KMS-11 (cell line): ENCODE data around the gene CIAO1.

Experiments used
- H2AFZ ChIP-seq: fragments of 200-600 bp; sonication (generic); 2 replicates; pipeline ENCODE4 v1.6.1; 2016; ENCODE audit warnings: antibody characterized with exemption, mixed run types, low read depth
- H3K27ac ChIP-seq: fragments of 200-600 bp; sonication (generic); 2 replicates; pipeline ENCODE4 v1.6.1; 2016; ENCODE audit warnings: mild to moderate bottlenecking, mixed run types
- H3K27me3 ChIP-seq: fragments of 200-600 bp; sonication (generic); 2 replicates; pipeline ENCODE4 v1.6.1; 2017; ENCODE audit warnings: mild to moderate bottlenecking, low read depth, mixed run types, moderate library complexity; ENCODE audit not compliant: insufficient read depth
- H3K36me3 ChIP-seq: fragments of 200-600 bp; sonication (generic); 2 replicates; pipeline ENCODE4 v1.6.1; 2017; ENCODE audit warnings: mild to moderate bottlenecking, mixed run types; ENCODE audit not compliant: insufficient read depth
- H3K4me1 ChIP-seq: fragments of 200-600 bp; sonication (generic); 2 replicates; pipeline ENCODE4 v1.6.1; 2016; ENCODE audit warnings: mild to moderate bottlenecking, low read depth, mixed run types; ENCODE audit not compliant: poor library complexity, severe bottlenecking
- H3K4me2 ChIP-seq: fragments of 200-600 bp; sonication (generic); 2 replicates; pipeline ENCODE4 v1.7.0; 2016; ENCODE audit warnings: mild to moderate bottlenecking, mixed run types
- H3K4me3 ChIP-seq: fragments of 200-600 bp; sonication (generic); IDR thresholded peaks from 2 replicates; pipeline ENCODE4 v1.6.1; 2017; ENCODE audit warnings: low read depth, low read length, mixed read lengths; ENCODE audit not compliant: insufficient read depth
- H3K79me2 ChIP-seq: fragments of 200-600 bp; sonication (generic); 2 replicates; pipeline ENCODE4 v1.6.1; 2016; ENCODE audit warnings: low read depth, mixed run types; ENCODE audit not compliant: insufficient read depth
- H3K9ac ChIP-seq: fragments of 200-600 bp; sonication (generic); 2 replicates; pipeline ENCODE4 v1.6.1; 2016; ENCODE audit warnings: mild to moderate bottlenecking, mixed run types
- H4K20me1 ChIP-seq: fragments of 200-600 bp; sonication (generic); 2 replicates; pipeline ENCODE4 v1.6.1; 2016; ENCODE audit warnings: mild to moderate bottlenecking, mixed run types; ENCODE audit not compliant: insufficient read depth
- TF ChIP-seq, protein P1 (sequence below): fragments of 200-600 bp; sonication (generic); conservative IDR thresholded peaks from 2 replicates; pipeline ENCODE4 v1.6.1; 2017; ENCODE audit warnings: low read depth, mild to moderate bottlenecking, antibody characterized with exemption, low read length, moderate library complexity, mixed read lengths

The CIAO1 gene

DNA sequence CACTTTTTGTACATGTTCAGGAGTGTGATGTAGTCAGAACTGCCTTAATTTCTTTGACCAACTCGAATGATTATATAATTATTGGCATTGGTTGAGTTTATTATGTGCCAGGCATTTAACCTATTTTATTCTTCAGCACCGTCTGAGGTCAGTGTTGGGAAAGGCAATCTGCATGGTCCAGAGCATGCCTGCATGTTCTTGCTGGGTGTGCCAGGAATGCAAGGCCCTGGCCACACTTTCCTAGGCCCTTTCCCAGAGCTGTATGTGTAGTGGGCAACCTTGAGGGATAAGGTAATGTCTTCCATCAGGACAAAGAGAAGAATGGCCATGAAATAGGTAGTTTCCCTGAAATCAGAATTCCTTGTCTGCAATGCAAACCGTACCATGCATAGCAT, 49.0 kb downstream of the CIAO1 start:
- Histone ChIP-seq H3K27me3 (no peaks in the 10 kb centered on the region), H2AFZ (no peak overlapping the region), H3K4me2 (no peak overlapping the region), H3K27ac (no peak overlapping the region), H3K4me1 (peaks cover 17% of the 10 kb centered on the region), H4K20me1 (no peaks in the 10 kb centered on the region), H3K36me3 (no peaks in the 10 kb centered on the region), H3K4me3 (no peak overlapping the region), H3K9ac (no peak overlapping the region), H3K79me2 (no peaks in the 10 kb centered on the region)
- TF ChIP-seq, protein P1, sequence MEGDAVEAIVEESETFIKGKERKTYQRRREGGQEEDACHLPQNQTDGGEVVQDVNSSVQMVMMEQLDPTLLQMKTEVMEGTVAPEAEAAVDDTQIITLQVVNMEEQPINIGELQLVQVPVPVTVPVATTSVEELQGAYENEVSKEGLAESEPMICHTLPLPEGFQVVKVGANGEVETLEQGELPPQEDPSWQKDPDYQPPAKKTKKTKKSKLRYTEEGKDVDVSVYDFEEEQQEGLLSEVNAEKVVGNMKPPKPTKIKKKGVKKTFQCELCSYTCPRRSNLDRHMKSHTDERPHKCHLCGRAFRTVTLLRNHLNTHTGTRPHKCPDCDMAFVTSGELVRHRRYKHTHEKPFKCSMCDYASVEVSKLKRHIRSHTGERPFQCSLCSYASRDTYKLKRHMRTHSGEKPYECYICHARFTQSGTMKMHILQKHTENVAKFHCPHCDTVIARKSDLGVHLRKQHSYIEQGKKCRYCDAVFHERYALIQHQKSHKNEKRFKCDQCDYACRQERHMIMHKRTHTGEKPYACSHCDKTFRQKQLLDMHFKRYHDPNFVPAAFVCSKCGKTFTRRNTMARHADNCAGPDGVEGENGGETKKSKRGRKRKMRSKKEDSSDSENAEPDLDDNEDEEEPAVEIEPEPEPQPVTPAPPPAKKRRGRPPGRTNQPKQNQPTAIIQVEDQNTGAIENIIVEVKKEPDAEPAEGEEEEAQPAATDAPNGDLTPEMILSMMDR = no peak

DNA sequence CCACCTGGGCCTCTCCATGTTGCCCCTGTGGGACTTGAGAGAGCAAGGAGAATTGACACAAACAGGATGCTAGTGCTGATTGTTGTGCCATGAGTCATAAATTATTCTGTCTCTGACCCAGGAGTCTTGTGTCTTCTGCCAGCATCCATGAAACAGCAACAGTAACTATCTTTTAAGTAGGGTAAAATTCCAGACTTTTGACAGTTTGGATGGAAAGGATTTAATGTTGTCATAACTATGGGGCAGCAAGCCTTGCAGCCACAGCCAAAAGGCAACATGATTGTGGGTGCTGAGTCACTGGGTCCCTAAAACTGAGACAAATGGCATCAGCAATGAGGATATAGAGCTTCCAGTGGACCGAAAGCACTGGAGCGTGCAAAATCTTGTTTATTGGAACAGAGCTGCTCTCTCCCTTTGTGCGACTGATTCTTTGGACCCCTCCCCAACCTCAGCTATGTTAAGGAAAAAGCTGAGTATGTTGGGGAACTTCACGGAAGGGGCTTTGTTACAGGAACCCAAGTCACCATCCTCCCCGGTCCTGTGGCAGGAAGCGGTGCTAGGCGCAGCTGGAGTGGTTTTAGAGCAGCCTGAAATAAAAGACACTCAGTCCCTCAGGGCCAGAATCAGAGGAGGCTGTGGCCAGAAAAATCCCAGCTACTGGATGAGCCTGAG, 49.5 kb downstream of the CIAO1 start:
- peaks cover 19% of the 10 kb centered on the region for H3K4me1 ChIP-seq
- no peaks in the 10 kb centered on the region for H3K79me2 ChIP-seq
- H4K20me1 ChIP-seq = no peaks in the 10 kb centered on the region
- no peak overlapping the region for H3K4me3 ChIP-seq
- H3K27me3 ChIP-seq = no peaks in the 10 kb centered on the region
- no peak overlapping the region for H3K27ac ChIP-seq
- no peak overlapping the region for H3K9ac ChIP-seq
- no peaks in the 10 kb centered on the region for H3K36me3 ChIP-seq
- TF ChIP-seq, protein P1 = no peak
- no peak overlapping the region for H2AFZ ChIP-seq
- no peak overlapping the region for H3K4me2 ChIP-seq

DNA sequence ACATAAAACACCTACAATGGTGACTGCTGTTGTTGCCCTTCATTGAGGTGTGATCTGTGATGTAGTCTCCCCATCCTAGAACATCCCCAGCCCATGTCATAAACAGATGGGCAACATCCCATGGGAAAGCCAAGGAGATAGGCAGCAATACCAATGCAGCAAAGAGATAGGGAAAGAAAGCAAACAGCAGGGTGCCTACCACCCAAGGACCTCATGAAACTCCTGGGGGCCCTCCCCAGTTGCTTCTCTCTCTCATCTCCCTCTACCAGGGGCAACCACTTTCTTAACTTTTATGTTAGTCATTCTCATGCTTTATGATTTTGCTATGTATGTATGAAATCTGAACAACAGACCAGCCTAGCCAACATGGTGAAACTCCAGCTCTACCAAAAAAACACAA, 51.0 kb downstream of the CIAO1 start:
- Histone ChIP-seq H3K4me1 (peaks cover 19% of the 10 kb centered on the region), H3K27me3 (no peaks in the 10 kb centered on the region), H3K79me2 (no peaks in the 10 kb centered on the region), H3K4me3 (no peak overlapping the region), H3K27ac (no peak overlapping the region), H3K4me2 (no peak overlapping the region), H3K36me3 (no peaks in the 10 kb centered on the region), H4K20me1 (no peaks in the 10 kb centered on the region), H2AFZ (no peak overlapping the region), H3K9ac (no peak overlapping the region)
- TF ChIP-seq, protein P1 = no peak

DNA sequence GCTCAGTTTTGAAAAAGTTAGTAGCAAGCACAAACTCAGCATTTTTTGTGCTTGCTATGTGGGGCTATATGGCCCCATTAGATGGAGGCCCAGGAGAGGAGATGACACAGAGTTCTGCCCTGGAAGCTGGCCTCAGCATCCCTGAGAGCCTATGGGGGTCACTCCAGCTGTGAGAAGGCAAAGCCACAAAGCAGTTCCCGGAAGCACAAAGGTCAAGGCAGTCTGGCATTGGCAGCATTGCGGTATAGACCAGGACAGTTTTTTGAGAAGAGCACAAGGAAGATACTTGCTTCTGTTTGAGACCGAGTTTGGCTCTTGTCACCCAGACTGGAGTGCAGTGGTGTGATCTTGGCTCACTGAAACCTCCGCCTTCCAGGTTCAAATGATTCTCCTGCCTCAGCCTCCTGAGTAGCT, 51.6 kb downstream of the CIAO1 start:
- Histone ChIP-seq H3K79me2 (no peaks in the 10 kb centered on the region), H3K4me1 (peaks cover 21% of the 10 kb centered on the region), H4K20me1 (no peaks in the 10 kb centered on the region), H3K4me2 (no peak overlapping the region), H2AFZ (no peak overlapping the region), H3K27ac (no peak overlapping the region), H3K4me3 (no peak overlapping the region), H3K27me3 (no peaks in the 10 kb centered on the region), H3K9ac (no peak overlapping the region), H3K36me3 (no peaks in the 10 kb centered on the region)
- TF ChIP-seq, protein P1 = no peak
